HG03139 (cell line): ENCODE results near the gene FGF12.

Experiments used
- ATAC-seq: cut with Tn5 transposase; IDR thresholded peaks from one replicate; pipeline ENCODE4 v1.9.1; 2021; ENCODE audit not compliant: unreplicated experiment

Gene FGF12

DNA sequence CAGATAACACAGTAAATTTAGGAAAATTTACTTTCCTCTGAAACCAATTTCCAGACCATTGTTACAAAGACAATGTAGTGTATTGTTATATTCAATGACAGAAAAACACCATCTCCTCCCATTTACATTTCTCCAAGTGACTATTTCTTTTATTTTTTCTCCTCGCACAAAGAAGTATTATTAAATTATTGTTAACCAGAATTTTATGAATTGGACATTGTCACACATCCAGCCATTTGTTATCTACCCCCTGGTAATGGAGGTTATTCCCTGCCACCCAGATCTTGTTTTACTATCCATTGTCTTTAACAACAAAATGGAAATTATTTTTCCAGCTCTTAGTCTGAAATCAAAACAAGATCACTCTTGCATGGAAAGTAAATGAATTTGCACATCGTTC is 511.3 kb downstream of the FGF12 start:
- no peak for ATAC-seq

DNA sequence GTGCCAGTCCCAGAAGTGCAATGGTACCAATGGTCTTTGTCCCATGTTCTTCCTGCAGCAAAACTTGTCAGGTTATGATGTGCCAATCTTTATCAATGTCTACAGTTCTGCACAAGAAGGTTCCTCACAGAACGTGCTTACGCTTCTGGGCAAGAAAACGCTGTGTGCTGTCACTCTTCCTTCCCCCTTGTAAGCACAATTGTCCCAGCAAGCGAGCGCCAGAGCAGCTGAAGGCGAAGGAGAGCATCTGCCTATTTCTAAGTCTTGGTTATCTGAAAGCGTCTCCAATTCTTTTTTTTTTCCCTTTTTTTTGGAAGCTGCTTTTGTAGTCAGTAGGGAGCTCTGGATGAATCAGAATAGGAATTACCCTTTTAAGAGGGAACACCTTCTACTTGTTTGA is 514.4 kb downstream of the FGF12 start:
- ATAC-seq = no peak

DNA sequence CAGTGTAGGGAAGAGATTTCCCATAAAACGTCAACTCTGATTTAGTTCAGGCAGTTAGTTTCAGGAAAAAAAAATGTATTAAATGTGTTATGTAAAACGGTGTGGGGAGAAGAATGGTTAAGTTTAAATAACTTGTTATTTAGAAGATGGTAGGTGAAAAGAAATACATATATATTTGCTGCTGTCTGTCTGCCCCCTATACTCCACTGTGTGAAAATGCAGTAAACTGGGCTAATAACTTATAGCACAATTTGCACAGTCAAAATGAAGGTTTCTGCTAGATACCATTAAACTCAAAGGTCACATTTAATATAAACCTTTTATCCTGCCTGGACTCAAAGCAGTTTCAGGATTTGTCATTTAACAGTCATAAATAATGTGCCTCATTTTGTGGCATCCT is 515.0 kb downstream of the FGF12 start:
- ATAC-seq = no peak

DNA sequence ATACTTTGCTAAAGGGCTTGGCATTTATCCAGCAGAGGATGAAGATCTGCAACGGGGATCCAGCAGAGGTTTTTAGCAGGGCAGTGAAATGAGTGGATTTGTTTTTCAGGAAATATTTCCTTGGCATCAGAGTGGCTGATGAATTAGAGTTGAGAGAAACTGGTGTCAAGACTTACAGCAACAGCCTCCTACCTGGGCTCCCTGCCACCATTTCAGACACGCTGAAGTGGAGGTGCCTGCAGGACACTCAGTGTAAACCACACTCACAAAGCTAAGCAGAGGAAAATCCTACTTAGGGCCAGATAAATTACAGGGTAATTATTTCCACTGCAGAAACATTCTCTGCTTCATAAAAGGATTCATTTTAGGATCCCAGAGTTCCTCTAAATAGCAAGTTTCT is 519.7 kb downstream of the FGF12 start:
- ATAC-seq = no peak

DNA sequence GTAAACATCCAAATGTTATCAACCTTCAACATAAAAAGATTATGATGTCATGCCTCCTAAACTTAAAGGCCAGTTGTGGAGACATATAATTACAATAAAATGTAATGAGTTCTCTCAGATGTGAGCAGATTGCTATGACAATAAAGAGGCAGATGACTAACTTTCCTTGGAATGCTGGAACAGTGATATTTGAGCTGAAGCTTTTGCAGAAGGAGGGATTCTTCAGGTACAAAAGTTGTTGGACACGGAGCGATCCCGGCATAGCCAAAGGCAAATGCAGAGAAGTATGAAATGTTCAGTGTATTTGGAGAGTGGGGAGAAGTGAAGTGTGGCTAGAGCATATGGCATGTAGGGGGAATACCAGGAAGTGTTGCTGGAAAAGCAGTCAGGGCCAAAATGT is 520.1 kb downstream of the FGF12 start:
- ATAC-seq = no peak

DNA sequence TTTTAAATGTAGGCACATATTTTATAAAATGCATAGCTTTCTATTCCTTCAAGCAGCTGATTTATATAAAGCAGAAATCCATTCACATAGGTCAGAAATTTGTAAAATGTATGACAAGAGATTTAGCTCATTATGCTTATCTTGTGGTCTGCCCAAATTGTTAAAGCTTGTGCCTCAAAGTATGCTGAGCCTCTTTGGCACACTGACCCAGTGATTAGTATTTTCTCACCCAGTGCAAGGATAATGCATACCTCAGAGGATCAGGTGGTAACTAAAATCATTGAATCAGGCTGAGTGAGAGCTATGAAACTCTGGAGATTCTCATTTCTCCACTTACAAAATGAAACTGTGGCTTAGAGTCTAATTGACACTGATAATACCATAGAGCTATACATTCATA is 533.3 kb downstream of the FGF12 start:
- ATAC-seq = no peak

DNA sequence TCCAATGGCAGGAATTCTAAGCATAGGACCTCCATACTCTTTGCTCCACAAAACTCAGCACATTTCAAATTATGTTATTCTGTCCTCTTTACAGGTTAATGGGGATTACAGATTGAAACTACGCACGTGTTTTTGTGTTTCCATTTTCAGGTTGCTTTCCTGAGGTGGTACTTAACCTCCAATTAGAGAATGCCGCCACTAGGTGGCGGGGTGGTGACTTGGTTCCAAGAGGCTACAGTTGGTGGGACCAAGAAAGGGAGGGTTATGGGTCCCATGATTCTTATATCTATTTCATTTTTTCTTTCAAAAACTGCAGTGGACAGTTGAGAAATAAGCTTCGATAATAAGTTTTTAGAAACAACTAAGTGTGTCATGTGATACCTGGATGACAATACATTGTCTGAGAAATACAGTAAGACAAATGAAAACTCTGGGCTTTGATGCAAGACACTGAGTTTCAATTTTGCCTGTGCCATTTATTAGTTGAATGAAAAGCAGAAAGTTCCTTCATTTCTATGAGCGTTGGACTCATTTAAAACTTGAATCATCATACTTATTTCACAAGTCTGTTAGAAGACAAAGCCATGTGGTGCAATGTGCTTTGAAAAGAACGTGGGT is 539.0 kb downstream of the FGF12 start:
- ATAC-seq = peak; percentile 94

DNA sequence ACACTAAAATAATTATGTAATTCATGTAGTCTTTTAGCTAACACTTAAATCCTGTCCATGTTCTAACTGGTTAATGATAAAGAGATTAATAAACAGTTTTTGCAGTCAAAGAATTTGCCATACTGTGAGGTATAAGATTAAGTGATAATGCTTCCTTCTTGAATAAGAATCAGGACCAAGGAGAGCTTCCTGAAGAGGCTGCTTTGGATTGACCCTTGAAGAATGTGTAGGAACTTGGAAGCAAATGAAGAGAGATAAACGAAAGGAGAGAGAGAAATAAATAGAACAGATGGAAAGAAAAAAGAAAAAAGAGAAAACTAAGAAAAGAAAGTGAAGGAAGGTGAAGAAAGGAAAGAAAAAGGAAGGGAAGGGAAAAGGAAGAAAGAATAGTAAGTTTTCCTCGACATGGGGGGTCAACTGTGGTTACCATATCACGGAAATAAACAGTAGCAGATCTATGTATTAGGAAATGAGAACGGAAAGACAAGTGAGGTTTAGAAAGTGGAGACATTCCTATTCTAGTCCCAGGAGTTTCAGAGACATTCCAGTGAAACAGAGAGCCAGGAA is 539.8 kb downstream of the FGF12 start:
- ATAC-seq = no peak

DNA sequence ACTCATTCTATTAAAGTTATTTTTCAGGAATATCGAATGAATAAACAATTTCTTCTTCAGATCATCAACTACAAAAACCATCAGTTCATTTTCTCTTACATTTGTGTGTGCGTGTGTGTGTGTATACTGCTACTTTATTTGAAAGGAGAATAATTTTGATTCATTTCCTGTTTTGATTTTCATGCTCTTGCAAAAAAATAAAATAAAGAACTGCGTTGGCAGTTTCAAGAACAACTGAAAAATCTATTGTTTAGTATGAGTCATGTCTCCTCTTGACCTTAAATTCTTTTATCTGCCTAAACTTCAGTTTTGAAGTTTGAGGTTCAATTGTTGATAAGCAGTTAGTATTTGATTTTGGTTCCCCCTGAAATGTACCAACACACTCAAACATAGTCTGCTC is 540.8 kb downstream of the FGF12 start:
- ATAC-seq = no peak

DNA sequence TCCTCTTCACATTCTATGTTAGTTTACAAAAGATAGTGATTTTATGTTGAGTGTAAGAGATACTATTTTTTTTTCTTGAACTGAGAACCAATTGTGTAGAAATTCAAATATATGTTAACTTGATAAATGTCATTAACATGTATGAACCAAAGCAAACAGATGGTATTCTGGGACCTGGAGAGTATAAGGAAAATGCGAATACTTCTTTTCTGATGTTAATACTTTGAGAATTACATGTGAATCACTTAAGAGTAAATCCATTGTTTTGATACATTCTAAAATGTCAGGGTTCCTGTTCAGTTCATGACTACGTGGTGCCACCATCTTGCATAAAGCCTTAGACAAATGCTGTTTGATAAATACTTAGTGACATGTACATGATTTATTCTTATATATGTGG is 541.3 kb downstream of the FGF12 start:
- ATAC-seq = no peak

DNA sequence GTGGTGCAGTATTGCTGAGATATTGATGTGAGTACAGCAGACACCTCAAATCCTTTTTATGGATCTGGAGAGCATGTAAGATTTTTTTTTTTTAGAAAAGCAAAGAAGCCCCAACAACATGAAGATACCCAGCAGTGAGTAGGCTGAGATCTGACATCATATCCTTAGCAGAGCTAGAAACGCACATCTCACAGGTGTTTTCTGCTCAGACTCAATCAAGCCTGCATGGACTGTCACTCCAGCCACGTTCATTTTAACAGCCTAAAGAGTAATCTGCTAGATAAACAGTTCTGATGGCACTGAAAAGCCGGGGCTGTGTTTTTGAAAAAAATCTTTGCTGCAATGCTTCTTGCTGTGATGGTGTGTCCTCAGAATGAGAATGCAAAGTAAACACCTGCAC is 544.2 kb downstream of the FGF12 start:
- ATAC-seq = no peak

DNA sequence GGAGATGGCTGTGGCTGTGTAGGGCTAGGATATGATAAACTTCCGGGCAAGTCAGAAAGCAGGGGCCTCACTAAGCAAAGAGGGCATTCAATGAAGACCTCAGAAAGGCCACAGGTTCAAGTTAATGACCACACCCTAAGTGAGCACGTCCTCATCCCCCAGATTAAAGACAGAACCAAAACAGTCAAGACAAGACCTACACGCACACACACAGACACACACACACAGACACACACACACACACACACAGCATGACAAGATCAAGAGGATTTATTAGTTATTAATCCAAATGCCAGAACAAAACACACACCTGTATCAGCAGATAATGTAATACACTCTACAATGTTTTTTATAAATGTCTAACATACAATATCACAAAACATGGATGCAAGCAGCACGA is 546.2 kb downstream of the FGF12 start:
- ATAC-seq = no peak

DNA sequence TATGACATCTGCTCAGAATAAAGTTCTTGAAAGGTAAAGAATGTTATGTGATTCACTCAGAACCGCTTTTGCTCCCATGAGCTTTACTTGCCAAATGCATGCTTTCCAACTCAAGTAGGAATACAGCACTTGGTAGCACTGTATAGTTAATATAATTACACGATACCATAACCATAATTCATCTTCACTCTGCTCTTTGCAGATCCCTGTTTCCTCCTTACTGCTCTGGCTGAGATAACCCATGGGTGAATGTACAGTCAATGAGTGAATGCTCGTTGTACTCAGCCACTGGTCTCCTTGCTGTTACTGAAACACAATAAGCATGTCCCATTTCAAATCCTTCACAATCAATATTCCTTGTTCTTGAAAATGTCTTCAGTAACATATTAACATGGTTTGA is 550.0 kb downstream of the FGF12 start:
- no peak for ATAC-seq

DNA sequence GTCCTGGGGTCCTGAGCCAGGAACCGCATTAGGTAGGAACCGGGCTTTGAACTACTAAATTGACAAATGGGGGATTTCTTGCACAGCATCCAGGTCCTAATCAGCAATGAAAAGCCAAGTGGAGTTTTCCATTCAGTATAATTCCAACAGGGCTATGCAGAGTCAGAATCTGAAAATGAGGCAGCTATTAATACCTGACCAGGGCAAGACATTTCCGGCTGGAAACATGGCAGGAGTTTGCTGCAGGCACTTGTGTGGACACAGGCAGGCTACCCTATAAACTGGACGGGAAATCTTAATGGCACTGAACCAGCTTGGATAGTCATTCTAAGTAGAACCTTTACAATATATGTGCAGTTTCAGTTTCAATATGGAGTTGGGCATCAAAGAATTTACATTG is 553.1 kb downstream of the FGF12 start:
- ATAC-seq = no peak

DNA sequence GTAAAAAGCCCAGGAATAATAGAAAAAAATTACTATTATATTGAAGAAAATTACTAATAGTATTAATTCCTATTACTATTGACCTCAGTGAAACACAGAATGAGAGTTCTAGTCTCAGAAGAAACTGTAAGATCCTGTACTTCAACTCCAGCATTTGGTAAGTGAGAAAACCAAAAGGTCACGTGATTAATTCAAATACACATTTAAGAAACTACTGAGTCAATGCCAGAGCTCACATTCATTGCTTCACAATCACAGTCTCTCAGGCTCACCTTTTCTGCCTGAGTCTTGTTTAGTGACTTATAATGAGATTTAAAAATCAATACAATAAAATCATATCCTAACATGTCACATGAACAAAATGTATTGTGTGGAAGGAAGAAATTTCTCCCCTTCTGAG is 556.1 kb downstream of the FGF12 start:
- no peak for ATAC-seq

DNA sequence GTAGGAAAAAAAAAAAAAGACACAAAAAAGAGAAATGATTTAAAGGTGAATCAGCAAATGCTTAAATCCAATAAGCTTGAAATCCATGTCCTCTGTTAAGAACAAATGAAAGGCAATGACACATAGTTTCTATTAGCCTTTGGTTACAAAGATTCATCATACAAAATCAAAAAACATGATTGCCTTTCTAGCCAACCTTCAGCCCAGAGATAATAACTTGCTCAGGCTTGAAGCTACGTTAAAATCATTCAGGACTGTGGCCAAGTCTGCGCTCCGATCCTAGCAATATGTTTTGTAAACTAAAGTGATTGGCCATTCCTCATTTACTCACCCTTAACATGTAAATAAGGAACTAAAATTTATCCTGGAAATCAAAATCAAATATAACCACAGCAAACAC is 556.7 kb downstream of the FGF12 start:
- ATAC-seq = no peak

DNA sequence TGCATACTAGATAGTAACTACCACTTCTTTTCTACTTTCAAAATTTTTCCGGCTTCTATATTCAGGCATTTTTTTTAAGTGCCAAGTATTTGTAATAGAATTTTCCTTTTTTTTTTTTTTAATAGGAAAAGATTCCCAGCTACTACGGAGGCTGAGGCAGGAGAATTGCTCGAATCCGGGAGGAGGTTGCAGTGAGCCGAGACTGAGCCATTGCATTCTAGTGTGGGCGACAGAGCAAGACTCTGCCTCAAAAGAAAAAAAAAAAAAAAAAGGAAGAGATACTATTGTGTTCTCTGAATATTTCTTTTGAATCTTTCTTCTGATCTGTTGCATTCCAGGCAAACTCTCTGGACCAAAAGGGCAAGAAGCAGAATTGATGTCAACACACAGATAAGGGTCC is 557.3 kb downstream of the FGF12 start:
- ATAC-seq = no peak

DNA sequence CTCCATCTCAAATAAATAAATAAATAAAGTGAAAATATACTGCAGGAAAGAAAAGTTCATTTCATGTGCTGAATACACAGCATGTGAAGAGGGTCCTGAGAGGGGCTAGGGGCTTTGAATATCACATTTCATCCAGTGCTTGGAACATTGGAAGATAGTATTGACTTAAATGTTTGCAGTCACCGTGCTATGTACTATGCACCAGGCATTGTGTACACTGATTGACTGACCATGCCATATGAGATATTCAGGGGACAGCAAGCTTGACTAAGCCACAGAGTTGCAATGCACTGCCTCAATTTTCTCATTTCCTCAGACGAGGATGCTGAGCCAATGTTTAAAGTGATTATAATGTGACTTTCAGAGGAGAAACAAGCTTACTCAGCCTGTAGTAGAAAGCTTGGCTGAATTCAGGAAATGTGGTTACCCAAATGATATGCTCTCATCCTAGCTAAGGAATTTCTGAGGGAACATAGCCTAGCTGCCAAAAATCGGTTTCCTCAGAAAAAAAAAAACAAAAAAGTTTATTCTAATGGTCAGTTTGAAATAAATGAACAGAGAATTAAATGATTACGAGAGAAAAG is 557.9 kb downstream of the FGF12 start:
- ATAC-seq = no peak

DNA sequence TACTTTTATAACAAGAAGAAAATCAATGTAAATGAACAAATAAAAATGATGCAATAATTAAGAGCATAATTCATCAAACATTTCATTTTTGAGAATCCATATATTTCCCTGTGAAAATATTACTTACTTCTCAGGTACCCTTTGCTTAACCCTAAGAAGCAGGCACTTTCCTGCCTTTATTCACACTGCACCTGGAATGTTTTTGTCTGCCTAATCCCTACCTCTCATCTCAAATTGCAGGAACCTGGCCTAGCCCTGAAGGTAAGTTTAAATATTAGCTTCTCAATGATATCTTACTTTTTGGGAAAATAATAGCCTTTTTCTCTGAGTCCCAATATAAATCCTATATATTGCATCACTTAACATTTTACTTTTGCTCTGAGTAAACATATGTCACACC is 559.1 kb downstream of the FGF12 start:
- ATAC-seq = no peak

DNA sequence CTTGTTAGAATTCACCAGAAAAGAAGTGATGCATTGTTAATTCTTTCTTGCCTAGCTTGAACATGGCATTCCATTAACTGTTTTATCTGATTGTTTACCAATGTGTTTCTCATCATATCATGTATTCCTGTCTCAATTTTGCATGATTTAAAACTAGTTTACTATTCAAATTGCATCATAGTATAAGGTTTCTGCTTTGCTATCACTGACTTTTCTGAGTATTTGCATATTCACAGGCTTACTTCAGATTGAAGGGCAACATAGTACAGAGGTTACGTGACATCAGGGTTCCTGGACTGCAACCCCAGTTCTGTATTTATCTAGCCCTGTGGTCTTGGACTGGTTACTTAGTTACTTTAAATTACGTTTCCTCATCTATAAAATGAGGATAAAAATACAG is 561.8 kb downstream of the FGF12 start:
- no peak for ATAC-seq

DNA sequence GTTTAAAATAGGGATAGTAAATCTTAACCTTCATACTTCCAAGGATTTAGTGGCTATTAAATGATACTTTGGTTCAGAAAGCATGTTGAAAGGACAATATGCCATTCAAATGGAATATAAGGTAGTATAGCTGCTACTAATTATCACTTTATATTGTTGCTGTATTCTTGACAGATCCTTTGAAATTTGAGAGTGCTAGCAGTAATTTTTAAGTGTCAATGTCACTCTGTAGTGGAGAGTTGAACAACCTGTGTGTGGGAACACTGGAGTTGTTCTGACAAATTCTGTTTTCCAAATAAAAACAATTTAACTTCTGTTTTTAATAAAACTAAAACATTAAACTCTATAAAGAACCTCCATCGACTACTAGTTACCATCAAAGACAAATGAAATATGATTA is 565.7 kb downstream of the FGF12 start:
- no peak for ATAC-seq

DNA sequence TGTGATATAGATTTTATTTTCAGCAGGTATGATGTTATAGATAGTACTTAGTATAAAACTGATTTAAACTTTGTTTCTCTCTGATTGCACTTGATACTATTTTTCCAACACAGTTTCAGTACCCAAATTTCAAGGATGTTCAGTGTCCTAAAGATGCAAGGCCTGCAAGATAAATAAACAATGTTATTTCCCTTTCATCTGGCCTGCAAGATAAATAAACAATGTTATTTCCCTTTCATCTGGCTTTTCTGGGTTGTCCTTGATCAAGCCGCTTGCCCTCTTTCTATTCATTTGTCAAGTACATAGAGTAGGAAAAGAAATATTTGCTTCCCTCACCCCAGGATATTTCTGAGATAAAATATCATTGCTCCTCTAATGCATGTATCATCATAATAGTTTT is 571.0 kb downstream of the FGF12 start:
- ATAC-seq = no peak

DNA sequence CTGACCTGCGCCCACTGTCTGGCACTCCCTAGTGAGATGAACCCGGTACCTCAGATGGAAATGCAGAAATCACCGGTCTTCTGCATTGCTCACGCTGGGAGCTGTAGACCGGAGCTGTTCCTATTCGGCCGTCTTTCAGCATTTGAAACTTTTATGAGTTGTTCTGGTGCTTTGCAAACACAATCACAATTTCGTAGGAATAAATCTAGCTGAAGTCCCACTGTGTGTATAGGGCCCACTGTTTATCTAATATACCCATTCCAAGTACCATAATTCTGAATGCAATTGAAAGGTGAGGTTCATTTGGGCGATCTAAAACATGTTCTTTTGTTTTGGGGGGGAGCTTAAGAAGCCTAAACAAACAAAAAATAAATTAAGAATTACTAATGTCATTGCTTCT is 572.1 kb downstream of the FGF12 start:
- ATAC-seq = no peak
